A549 (cell line): ENCODE measurements around the gene MCM10.

Experiments used
- BHLHE40 ChIP-seq: IDR thresholded peaks from 2 replicates; pipeline ENCODE4 v1.6.1; 2012; ENCODE audit warnings: low read depth, low read length, inconsistent platforms
- KDM1A ChIP-seq: fragments of 200-600 bp; sonication (generic); IDR thresholded peaks from 2 replicates; pipeline ENCODE4 v1.6.1; 2016; ENCODE audit warnings: low read depth, mild to moderate bottlenecking
- POLR2A ChIP-seq: IDR thresholded peaks from 2 replicates; pipeline ENCODE4 v1.6.1; 2012; ENCODE audit warnings: mild to moderate bottlenecking, low read length
- RCOR1 ChIP-seq: fragments of 150-350 bp; IDR thresholded peaks from 2 replicates; pipeline ENCODE4 v1.6.1; 2014; ENCODE audit warnings: antibody characterized with exemption, low read length, low read depth
- SMC3 ChIP-seq: fragments of >200 bp; sonication (Bioruptor Twin); formaldehyde crosslinking; IDR thresholded peaks from 3 replicates; pipeline ENCODE4 v1.6.1; 2018; ENCODE audit warnings: inconsistent platforms
- USF2 ChIP-seq: fragments of 450-650 bp; IDR thresholded peaks from 2 replicates; pipeline ENCODE4 v1.6.1; 2014; ENCODE audit warnings: antibody characterized with exemption
- TF ChIP-seq, protein P1 (sequence below): fragments of >200 bp; sonication (Bioruptor Twin); formaldehyde crosslinking; IDR thresholded peaks from 3 replicates; pipeline ENCODE4 v1.5.1; 2016

DNA sequence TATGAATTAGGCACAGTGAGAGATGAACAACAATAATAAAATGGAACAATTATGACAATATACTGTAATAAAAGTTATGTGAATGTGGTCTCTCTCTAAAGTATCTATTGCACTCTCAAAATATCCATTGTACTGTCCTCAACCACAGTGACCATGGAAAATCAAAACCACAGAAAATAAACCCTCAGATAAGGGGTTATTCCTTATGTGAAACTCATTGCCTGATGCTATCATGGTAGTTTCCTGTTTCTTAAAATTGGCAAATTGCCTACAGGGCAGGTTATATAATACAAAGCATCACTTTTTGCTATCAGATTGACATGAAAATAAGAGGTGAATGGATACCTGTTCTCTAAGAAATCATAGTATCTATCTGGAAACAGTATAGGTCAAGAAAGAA lies 3.8 kb downstream of the MCM10 start:
- TF ChIP-seq BHLHE40 (no peak), USF2 (no peak), POLR2A (no peak), KDM1A (no peak), SMC3 (no peak), RCOR1 (no peak)
- TF ChIP-seq, protein P1, sequence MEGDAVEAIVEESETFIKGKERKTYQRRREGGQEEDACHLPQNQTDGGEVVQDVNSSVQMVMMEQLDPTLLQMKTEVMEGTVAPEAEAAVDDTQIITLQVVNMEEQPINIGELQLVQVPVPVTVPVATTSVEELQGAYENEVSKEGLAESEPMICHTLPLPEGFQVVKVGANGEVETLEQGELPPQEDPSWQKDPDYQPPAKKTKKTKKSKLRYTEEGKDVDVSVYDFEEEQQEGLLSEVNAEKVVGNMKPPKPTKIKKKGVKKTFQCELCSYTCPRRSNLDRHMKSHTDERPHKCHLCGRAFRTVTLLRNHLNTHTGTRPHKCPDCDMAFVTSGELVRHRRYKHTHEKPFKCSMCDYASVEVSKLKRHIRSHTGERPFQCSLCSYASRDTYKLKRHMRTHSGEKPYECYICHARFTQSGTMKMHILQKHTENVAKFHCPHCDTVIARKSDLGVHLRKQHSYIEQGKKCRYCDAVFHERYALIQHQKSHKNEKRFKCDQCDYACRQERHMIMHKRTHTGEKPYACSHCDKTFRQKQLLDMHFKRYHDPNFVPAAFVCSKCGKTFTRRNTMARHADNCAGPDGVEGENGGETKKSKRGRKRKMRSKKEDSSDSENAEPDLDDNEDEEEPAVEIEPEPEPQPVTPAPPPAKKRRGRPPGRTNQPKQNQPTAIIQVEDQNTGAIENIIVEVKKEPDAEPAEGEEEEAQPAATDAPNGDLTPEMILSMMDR: no peak
